ENCODE results near the gene SPEG.

Gene SPEG

GRCh38 chr2:219515874-219516629, 81.4 kb downstream of the SPEG start:
- no peak for DNase-seq

- DNase-seq = no peak
Measured at GRCh38 chr2:219516888-219517287, 82.2 kb downstream of the SPEG start.

- DNase-seq = no peak
Measured at GRCh38 chr2:219517954-219518778, 83.5 kb downstream of the SPEG start.

GRCh38 chr2:219519526-219519916, 84.9 kb downstream of the SPEG start:
- DNase-seq = no peak

DNA sequence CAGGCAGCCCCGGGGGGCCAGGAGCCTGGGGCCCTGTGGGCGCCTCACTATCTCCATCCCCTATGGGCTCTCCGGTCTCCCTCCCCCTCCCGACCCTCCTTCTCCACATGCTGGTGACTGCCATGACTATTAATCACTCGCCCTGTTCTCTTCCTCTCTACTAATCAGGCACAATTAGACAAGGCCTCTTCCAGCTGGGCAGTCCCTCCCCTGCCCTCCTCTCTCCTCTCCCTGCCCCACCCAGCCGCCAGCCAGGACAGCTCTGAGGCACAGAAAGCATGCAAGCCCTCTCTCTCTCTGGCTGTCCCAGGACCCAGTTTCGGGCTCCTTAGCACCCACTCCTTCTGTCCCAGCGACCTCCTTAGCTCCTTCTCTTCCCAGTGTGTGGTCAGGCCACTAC, 85.4 kb downstream of the SPEG start:
- no peak for DNase-seq

DNA sequence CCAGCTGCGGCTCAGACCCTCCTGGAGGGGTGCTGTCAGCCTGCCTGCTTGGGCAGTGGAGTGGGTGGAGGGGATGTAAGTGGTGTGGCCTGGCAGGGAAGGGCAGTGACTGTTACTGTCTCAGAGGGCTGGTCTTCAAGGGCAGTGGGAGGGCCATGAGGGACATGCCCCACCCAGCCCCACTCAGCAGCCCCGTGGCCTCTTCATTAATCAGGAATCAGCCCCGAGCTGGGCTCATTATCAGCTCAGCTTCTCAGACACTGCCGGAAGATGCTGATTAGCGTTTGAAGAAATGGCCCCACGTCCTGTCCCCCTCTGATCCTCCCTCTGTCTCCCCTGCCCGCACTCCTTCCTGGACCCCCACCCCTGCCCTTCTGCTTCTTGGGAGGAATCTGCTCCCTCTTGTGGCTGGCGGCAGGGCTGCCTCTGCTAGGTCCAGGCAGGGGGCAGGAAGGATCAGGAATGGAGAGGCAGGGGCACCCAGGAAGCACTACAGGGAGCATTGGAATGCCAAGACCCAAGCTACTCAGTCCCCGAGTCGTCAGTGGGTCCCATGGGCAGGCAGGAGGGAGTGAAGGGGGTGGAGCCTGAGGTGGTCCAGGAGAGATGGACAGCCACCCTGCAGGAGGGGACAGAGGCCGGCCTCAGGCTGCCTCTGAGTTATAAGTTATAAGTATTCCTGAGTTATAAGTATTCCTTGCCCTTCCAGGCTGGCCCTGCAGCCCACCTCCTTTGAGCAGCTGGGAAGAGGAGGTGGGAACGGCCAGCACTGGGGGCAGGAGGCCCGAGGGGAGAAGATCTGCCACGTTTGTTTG, 86.6 kb downstream of the SPEG start:
- no peak for DNase-seq

DNA sequence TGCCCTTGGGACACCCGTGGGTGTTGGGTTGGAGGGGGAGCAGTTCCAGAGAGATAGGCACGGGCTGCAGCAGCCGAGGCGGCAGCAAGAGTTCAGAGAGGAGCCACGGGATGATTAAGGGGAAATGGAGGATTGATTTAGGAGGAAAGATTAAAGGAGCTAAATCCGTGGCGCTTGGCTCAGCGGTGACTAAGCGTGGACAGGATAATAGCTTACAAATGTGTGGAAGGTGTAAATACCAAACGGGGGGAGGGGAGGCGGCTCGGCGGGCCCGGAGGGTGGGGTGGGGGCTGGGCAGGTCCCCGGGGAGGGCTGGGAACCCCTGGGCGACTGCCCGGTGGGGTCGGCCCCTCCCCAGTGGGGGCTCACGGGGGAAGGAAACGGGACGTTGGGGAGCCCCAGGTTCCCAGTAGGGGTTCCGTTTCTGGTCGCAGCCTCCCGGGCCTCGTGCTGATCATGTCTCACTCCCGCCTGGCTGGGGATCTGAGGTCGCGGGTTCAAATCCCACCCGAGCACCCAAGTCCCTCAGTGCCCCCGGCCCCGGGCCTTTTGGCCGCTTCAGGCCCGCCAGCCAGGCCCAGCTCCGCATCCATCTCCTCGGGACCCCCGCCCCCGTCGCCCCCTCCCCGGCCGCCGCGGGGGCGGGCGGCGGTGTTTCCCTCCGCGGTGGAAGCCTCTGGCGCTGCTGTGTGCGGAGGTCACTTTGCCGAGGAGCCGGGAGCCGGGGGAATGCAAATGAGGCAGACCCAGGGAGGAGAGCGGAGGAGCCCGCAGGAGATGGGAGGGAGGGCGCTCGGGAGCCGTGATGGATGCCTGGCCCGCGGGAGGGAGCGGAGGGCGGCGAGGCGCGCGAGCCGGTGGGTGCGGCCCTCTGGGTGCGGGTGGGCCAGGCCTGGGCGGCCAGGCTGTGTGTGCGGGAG, 87.7 kb downstream of the SPEG start:
- no peak for DNase-seq

- no peak for DNase-seq
Measured at GRCh38 chr2:219523031-219523671, 88.5 kb downstream of the SPEG start.

- no peak for DNase-seq
Measured at GRCh38 chr2:219524817-219525216, 90.2 kb downstream of the SPEG start.

DNA sequence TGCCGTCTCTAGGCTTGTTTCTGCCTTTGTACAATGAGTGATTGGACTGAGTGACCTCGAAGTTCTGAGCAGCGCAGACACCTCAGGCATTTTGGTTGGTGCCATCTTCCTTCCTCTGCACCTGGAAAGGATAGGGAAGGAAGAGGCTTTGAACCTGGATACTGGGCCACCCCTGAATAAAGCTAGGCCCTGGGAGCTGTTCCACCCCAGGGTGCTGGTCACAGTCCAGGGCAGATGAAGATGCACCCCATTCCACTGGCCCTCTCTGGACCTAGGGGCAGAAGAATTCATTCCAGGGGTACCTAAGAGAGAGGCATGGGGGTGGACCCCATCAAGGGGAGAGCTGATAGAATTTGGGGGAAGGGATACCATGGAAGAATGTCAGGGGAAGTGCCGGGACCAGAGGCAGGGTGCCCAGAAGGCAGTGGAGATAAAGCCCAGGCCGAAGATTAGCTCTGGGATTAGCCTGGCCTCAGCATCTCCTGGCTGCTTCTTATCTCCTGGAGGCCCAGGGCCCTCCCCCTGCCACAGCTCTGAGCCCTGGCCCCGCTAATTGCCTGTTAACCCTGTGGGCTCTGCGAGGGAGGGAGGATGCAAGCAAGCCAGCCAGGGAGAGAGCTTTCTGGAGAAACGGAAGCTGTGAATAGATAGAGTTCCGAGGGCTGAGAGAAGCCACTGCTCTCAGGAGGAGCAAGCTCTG, 91.0 kb downstream of the SPEG start:
- DNase-seq = no peak

DNA sequence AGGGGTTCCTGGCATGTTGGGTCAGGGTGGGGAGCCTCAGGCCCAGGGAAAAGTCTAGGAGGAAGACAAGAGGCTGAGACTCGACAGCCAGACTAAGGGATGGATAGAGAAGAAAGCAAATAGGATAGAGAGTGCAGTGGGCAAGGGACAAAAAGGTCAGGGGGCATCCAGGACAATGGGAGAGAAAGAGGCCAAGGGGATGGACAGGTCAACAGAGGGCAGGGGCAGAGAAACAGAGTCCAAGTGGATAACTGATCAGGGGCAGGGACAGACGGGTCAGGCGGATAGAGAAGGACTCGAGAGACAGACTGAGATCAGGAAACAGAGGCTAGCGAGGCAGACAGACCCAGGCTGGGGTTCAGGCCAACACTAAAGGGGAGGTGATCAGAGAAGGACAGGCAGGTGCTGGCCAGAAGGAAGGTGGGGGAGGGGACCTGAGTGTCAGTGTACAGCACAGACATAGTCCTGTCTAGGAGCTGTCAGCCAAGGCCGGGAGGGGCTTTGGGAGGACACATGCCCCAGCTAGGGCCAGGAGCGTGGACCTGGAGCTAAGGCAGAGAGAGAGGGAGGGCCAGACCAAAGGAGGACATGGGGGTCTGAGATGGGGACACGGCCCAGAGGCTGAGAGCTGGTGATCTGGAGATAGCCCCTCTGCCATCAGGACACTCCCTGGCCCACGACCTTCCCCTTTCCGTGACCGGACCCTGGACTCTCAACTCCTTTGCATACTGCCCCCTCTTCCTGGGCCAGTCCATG, 91.9 kb downstream of the SPEG start:
- DNase-seq = no peak

GRCh38 chr2:219527076-219527394, 92.4 kb downstream of the SPEG start:
- DNase-seq = no peak

- DNase-seq = no peak
Measured at GRCh38 chr2:219527472-219527871, 92.8 kb downstream of the SPEG start.

- peak; percentile 90 for DNase-seq
Measured at GRCh38 chr2:219530048-219530963, 95.7 kb downstream of the SPEG start.

DNA sequence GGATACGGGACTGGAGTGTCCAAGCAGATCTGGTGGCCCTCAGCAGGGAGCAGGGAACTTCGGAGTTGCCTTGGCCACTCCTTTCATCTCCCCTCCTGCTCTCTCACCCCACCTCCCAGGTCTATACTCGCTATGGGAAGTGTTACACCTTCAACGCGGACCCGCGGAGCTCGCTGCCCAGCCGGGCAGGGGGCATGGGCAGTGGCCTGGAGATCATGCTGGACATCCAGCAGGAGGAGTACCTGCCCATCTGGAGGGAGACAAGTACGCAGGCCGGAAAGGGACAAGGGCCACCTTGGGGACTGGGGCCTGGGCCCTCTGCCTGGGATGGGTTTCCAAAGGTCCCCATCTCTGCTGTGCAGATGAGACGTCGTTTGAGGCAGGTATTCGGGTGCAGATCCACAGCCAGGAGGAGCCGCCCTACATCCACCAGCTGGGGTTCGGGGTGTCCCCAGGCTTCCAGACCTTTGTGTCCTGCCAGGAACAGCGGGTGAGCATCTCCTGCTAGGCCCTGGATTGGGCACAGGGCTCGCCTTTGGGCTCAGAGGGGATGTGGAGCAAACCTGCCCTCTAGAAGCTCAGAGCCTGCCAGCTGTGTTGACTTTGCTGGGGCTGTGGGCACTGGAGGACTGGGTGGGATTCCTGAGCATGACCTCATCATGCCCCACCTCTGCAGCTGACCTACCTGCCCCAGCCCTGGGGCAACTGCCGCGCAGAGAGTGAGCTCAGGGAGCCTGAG, 97.2 kb downstream of the SPEG start:
- DNase-seq = no peak

- no peak for DNase-seq
Measured at GRCh38 chr2:219532378-219532649, 97.7 kb downstream of the SPEG start.

DNA sequence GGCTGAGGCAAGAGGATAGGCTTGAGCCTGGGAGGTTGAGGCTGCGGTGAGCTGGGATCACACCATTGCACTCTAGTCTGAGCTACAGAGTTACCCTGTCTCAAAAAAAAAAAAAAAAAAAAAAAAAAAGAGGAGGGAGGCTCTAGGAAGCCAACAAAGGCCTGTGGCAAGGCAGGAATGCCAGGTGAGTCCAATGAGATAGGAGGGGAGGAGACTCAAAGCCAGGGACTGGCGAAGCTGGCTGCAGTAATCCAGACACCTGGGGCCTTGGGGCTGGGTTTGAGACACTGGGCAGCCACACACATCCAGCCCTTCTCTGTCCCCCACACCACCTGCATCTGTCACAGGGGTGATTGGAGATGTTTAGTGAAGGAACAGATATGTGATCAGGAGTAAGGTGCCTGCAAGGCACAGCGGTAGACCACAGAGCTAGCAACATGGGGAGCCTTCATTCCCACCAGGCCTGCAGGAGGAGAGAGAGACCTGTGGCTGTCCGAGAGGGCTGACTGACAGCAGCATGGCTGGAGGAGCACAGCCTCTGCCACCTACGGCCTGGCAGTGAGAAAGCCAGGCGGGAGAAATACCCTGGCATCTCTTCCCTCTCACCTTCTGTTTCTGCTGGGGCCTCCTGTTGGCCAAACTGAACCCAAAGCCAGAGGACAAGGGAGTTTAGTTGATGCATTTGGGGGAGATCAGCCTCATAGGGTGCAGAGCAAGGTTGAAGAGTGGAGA, 99.5 kb downstream of the SPEG start:
- no peak for DNase-seq

DNA sequence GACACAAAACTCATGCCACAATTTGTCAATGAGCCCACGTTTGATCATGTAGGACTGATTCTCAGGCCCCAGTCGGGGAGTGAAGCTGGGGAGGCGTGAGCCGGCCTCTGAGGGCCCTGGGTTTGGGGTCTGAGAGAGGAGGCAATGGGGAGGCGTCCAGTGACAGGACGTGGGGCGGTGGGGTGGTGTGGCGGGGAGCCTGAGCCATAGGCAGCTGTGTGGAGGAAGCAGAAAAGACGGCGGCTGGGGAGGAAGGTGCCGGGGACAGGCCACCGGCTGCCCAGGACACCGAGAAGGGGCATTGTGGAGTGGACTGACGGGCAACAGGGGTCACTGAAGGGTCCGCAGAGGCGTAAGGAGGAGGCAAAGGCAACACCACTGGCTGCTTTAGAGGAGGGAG, 101.8 kb downstream of the SPEG start:
- DNase-seq = no peak
